Measurements from ENCODE around the gene GPR37L1. TPM values are rescaled to one million over a fixed set of nuclear protein-coding genes. Genes with fewer than 3 reads are reported as not detected.
A peak's percentile ranks its signal among the peaks of the same experiment; 100 is the strongest.

GPR37L1 gene
- total and polyA plus RNA-seq, 10 of the 15 experiments (the other 5 are each of a cell fraction or from before 2014, with no cell fraction given): under 0.01 to 0.08 (median 0.02) TPM; not detected in 5

GRCh38 chr1:202172015-202172355, 49.3 kb downstream of the GPR37L1 start:
- Histone ChIP-seq H3K9me3 (replicated peaks; ENCODE audit: control insufficient read depth, insufficient read depth, low read length) (no peaks in the 10 kb centered on the region), H3K36me3 (ENCODE audit: control insufficient read depth in 2 of 2, insufficient read depth in 2 of 2, low read length in 1 of 2) (no peaks in the 10 kb centered on the region), H3K27ac (ENCODE audit: control insufficient read depth, insufficient read depth) (no peak overlapping the region), H4K20me1 (ENCODE audit: control insufficient read depth, insufficient read depth) (no peaks in the 10 kb centered on the region), H3K9ac (ENCODE audit: control insufficient read depth, insufficient read depth, low read length) (no peak overlapping the region), H3K4me1 (ENCODE audit: control insufficient read depth, insufficient read depth, low read length) (no peaks in the 10 kb centered on the region), H3K79me2 (ENCODE audit: control insufficient read depth, insufficient read depth, low read length) (no peaks in the 10 kb centered on the region), H3K27me3 (replicated peaks in 1 of 2; ENCODE audit: control insufficient read depth in 2 of 2, insufficient read depth in 2 of 2, low read length in 1 of 2) (no peaks in the 10 kb centered on the region), H3K4me3 (no peak overlapping the region), H2AFZ (ENCODE audit: control insufficient read depth, low read depth, low read length) (no peak overlapping the region), H3K4me2 (ENCODE audit: control insufficient read depth, insufficient read depth) (no peak overlapping the region)
- ChIA-PET POLR2A (no interaction called here), RAD21 (ENCODE audit: unreplicated experiment) (no interaction called here), SMC1A (ENCODE audit: uncharacterized antibody, unreplicated experiment) (no interaction called here), CTCF (interaction anchor here (2.8 kb wide), 1 partner anchor 17 kb away, joined by 10 read pairs; no protein-coding TSS in a partner anchor)
- BruUV-seq (replicated peaks): no TSS peak
- 100% methylated on average over 5 of the region's 5 CpGs for WGBS (ENCODE audit: insufficient coverage, insufficient replicate concordance, low lambda C conversion rate, missing lambda C conversion rate)
- intact Hi-C loops (cut with micrococcal nuclease; ENCODE audit: unreplicated experiment) (no loop called here), in situ Hi-C loops (cut with MboI) (no loop called here)
- no peak for FAIRE-seq
- DNase-seq (ENCODE audit: low read depth, low spot score): no peak
- ATAC-seq: peak; percentile 46; the same call in 2 of the 3 replicates
- no peak for TF ChIP-seq BRCA1 (IDR thresholded peaks at IDR 0.05; ENCODE audit: low read depth, low read length)
- TF ChIP-seq RAD51 (IDR thresholded peaks at IDR 0.05): no peak
- TF ChIP-seq BCLAF1 (IDR thresholded peaks at IDR 0.05): no peak
- no peak for TF ChIP-seq ATF3 (IDR thresholded peaks at IDR 0.05; ENCODE audit: borderline replicate concordance, extremely low read depth, low read depth, low read length)
- no peak for TF ChIP-seq RAD21 (IDR thresholded peaks at IDR 0.05; ENCODE audit: insufficient read depth, low read depth, low read length)
- TF ChIP-seq NFYB (IDR thresholded peaks at IDR 0.05; ENCODE audit: insufficient read depth, low read depth, low read length): no peak
- TF ChIP-seq HDAC2 (IDR thresholded peaks at IDR 0.05): no peak
- no peak for TF ChIP-seq ATF2 (IDR thresholded peaks at IDR 0.05; ENCODE audit: low read length)
- no peak for TF ChIP-seq PKNOX1 (IDR thresholded peaks at IDR 0.05)
- no peak for TF ChIP-seq IKZF2 (IDR thresholded peaks at IDR 0.05)
- TF ChIP-seq SREBF1 (IDR thresholded peaks at IDR 0.05; ENCODE audit: low read length): no peak
- no peak for TF ChIP-seq SMAD5 (IDR thresholded peaks at IDR 0.05; ENCODE audit: low read depth)
- TF ChIP-seq YBX1 (IDR thresholded peaks at IDR 0.05): no peak
- no peak for TF ChIP-seq PBX3 (IDR thresholded peaks at IDR 0.05; ENCODE audit: insufficient replicate concordance, low read depth, low read length)
- no peak for TF ChIP-seq SRF (IDR thresholded peaks at IDR 0.05; ENCODE audit: low read depth in 2 of 2, low read length in 2 of 2)
- no peak for TF ChIP-seq EGR1 (IDR thresholded peaks at IDR 0.05; ENCODE audit: borderline replicate concordance in 1 of 2, low read depth in 2 of 2, low read length in 2 of 2)
- TF ChIP-seq IRF3 (IDR thresholded peaks at IDR 0.05): no peak
